PC-3 (cell line): ENCODE data around the gene TMTC2. TPM values are rescaled to one million over a fixed set of nuclear protein-coding genes. Genes with fewer than 3 reads are reported as not detected.

Experiments used
- ATAC-seq: fragments of 200-7000 bp; cut with Tn5 transposase; 2 replicates; pipeline ENCODE4 v1.9.1; 2020; ENCODE audit warnings: mild to moderate bottlenecking, moderate library complexity
- BruUV-seq: library from RNA; stranded (reverse); fragments of 400-500 nt; replicated peaks from 2 replicates; lab custom pipeline; 2021; lab: Mats Ljungman, UMichigan
- CTCF ChIA-PET: fragments of 300-600 bp; sonication (Branson Sonifier 250); formaldehyde crosslinking; loops from one replicate; lab custom pipeline; 2022; ENCODE audit warnings: antibody characterized with exemption; lab: Charles Lee
- POLR2A ChIA-PET: fragments of 300-600 bp; sonication (Branson Sonifier 250); formaldehyde crosslinking; loops from one replicate; lab custom pipeline; 2022; ENCODE audit warnings: antibody characterized with exemption; ENCODE audit not compliant: unreplicated experiment; lab: Charles Lee
- DNase-seq: peaks from one replicate; pipeline ENCODE4 v3.0.0-alpha.2; 2015
- H2AFZ ChIP-seq: fragments of 300-600 bp; sonication (generic); 2 replicates; pipeline ENCODE4 v1.6.0; 2016; ENCODE audit warnings: antibody characterized with exemption, low read length
- H3F3A ChIP-seq: fragments of 300-600 bp; sonication (generic); one replicate; pipeline ENCODE4 v1.6.0; 2017; ENCODE audit warnings: antibody characterized with exemption, low read length, control low read depth, mild to moderate bottlenecking; ENCODE audit not compliant: unreplicated experiment
- H3K27ac ChIP-seq: fragments of 300-600 bp; sonication (generic); 2 replicates; pipeline ENCODE4 v1.5.1; 2016; ENCODE audit warnings: mild to moderate bottlenecking, low read length
- H3K27me3 ChIP-seq: fragments of 300-600 bp; sonication (generic); 2 replicates; pipeline ENCODE4 v1.6.1; 2016; ENCODE audit warnings: low read length, mixed read lengths
- H3K36me3 ChIP-seq: fragments of 300-600 bp; sonication (generic); 2 replicates; pipeline ENCODE4 v1.6.1; 2016; ENCODE audit warnings: low read depth, mixed run types, low read length, mixed read lengths
- H3K4me1 ChIP-seq: fragments of 300-600 bp; sonication (generic); 2 replicates; pipeline ENCODE4 v1.5.1; 2016; ENCODE audit warnings: low read length; ENCODE audit not compliant: insufficient read depth
- H3K4me2 ChIP-seq: fragments of 300-600 bp; sonication (generic); 2 replicates; pipeline ENCODE4 v1.6.0; 2016; ENCODE audit warnings: low read length
- H3K4me3 ChIP-seq: fragments of 300-600 bp; sonication (generic); 2 replicates; pipeline ENCODE4 v1.5.1; 2016; ENCODE audit warnings: mild to moderate bottlenecking, low read length, mixed read lengths
- H3K79me2 ChIP-seq: fragments of 300-600 bp; sonication (generic); 2 replicates; pipeline ENCODE4 v1.6.1; 2017; ENCODE audit warnings: low read length, mixed read lengths
- H3K9ac ChIP-seq: fragments of 300-600 bp; sonication (generic); 2 replicates; pipeline ENCODE4 v1.6.0; 2016; ENCODE audit warnings: mild to moderate bottlenecking, low read length
- H3K9me2 ChIP-seq: fragments of 300-600 bp; sonication (generic); replicated peaks from 2 replicates; pipeline ENCODE4 v1.6.1; 2016; ENCODE audit warnings: mixed run types, low read length, mixed read lengths
- H3K9me3 ChIP-seq: fragments of 300-600 bp; sonication (generic); 2 replicates; pipeline ENCODE4 v1.6.1; 2016; ENCODE audit warnings: low read length, mixed read lengths
- H4K20me1 ChIP-seq: fragments of 300-600 bp; sonication (generic); 2 replicates; pipeline ENCODE4 v1.6.1; 2016; ENCODE audit warnings: low read length, mixed read lengths
- CTCF ChIP-seq: fragments of 300-600 bp; sonication (generic); conservative IDR thresholded peaks from 2 replicates; pipeline ENCODE4 v1.5.1; 2017; ENCODE audit warnings: antibody characterized with exemption, low read depth, mild to moderate bottlenecking, low read length
- EZH2 ChIP-seq: fragments of 300-600 bp; sonication (generic); IDR thresholded peaks from one replicate; pipeline ENCODE4 v1.6.1; 2017; ENCODE audit warnings: antibody characterized with exemption, mild to moderate bottlenecking, low read length; ENCODE audit not compliant: unreplicated experiment
- EZH2phosphoT487 ChIP-seq: fragments of 300-600 bp; sonication (generic); IDR thresholded peaks from 2 replicates; pipeline ENCODE4 v1.6.1; 2018; ENCODE audit warnings: mild to moderate bottlenecking, antibody characterized with exemption, low read length, borderline replicate concordance
- intact Hi-C: fragments of 100-400 bp; cut with micrococcal nuclease; formaldehyde crosslinking; loops from 2 replicates; pipeline ENCODE4 v1.9.0; 2023
- total RNA-seq: library from RNA; depleted of rRNA; stranded (reverse); fragments of >200 nt; gene quantifications from 2 replicates; pipeline ENCODE4 v1.2.3, GENCODE V29; 2014

Gene TMTC2
- total RNA-seq, 1 experiment from 2014 or later: 10.7 TPM

- Histone ChIP-seq H3K9me2 (no peaks in the 10 kb centered on the region), H4K20me1 (no peaks in the 10 kb centered on the region), H3K4me1 (peaks cover 3% of the 10 kb centered on the region), H3K9me3 (peaks cover 12% of the 10 kb centered on the region), H3K79me2 (no peaks in the 10 kb centered on the region), H3K4me2 (no peak overlapping the region), H3K36me3 (peaks cover 25% of the 10 kb centered on the region), H3K9ac (no peak overlapping the region), H3K27me3 (no peaks in the 10 kb centered on the region), H3K27ac (no peak overlapping the region), H3K4me3 (no peak overlapping the region), H3F3A (no peaks in the 10 kb centered on the region), H2AFZ (no peak overlapping the region)
- DNase-seq (no peak), ATAC-seq (no peak)
- POLR2A ChIA-PET: no interaction called here
- TF ChIP-seq EZH2: no peak
- TF ChIP-seq EZH2phosphoT487: no peak
- TF ChIP-seq CTCF: no peak
- intact Hi-C loops: loop anchor here (10.0 kb wide), 1 partner anchor 425 kb away; no protein-coding TSS in a partner anchor
- CTCF ChIA-PET: no interaction called here
- BruUV-seq: no TSS peak
Measured at GRCh38 chr12:83010169-83010804, 323.6 kb downstream of the TMTC2 start.

GRCh38 chr12:83015390-83016217 is 328.9 kb downstream of the TMTC2 start:
- ChIA-PET CTCF (no interaction called here), POLR2A (no interaction called here)

More at GRCh38 chr12:83015390-83016217, 328.9 kb downstream of the TMTC2 start:
- Histone ChIP-seq H3F3A (no peaks in the 10 kb centered on the region), H4K20me1 (no peaks in the 10 kb centered on the region), H3K27ac (peak overlapping the region; percentile 20), H3K79me2 (no peaks in the 10 kb centered on the region), H3K9me3 (peaks cover under 1% of the 10 kb centered on the region; the same call in 1 of the 2 replicates), H3K4me3 (peak overlapping the region; percentile 61), H3K27me3 (no peaks in the 10 kb centered on the region), H3K4me1 (peaks cover 19% of the 10 kb centered on the region), H2AFZ (peak overlapping the region; percentile 40; the same call in 1 of the 2 replicates), H3K9me2 (no peaks in the 10 kb centered on the region), H3K4me2 (peak overlapping the region; percentile 79), H3K9ac (no peak overlapping the region), H3K36me3 (0 out of 2 replicates have a peak, but pooled peaks cover under 1% of the 10 kb centered on the region)
- TF ChIP-seq EZH2phosphoT487 (no peak), CTCF (no peak), EZH2 (no peak)
- peak; percentile 62 for ATAC-seq
- DNase-seq: no peak
- no TSS peak for BruUV-seq
- intact Hi-C loops: loop anchor here (1.0 to 10.0 kb wide), 3 partner anchors 206 to 1487 kb away; no protein-coding TSS in a partner anchor
